ENCODE results near the gene MED8.

DNA sequence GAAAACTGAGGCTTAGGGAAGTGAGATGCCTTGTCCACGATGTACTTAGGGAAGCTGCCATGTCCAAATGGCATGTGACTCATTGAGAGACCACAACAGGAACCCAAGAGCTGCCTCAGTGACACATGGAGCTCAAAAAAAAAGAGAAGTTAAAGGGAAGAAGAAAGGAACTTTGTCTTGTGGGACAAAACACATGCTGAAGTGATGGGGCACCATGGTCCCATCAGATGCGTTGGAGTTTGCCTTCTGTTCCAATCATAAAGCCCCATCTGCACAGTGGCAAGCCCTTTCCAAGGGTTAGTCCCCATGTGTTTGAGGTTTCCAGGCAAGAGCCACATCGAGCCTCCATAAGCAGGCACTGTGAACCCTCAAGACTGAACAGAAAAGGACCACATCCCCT is 8.0 kb downstream of the MED8 start:
- peak; percentile 52 for TF ChIP-seq POLR2AphosphoS5 (IDR thresholded peaks at IDR 0.05; ENCODE audit: low read depth)
- TF ChIP-seq, protein P1, sequence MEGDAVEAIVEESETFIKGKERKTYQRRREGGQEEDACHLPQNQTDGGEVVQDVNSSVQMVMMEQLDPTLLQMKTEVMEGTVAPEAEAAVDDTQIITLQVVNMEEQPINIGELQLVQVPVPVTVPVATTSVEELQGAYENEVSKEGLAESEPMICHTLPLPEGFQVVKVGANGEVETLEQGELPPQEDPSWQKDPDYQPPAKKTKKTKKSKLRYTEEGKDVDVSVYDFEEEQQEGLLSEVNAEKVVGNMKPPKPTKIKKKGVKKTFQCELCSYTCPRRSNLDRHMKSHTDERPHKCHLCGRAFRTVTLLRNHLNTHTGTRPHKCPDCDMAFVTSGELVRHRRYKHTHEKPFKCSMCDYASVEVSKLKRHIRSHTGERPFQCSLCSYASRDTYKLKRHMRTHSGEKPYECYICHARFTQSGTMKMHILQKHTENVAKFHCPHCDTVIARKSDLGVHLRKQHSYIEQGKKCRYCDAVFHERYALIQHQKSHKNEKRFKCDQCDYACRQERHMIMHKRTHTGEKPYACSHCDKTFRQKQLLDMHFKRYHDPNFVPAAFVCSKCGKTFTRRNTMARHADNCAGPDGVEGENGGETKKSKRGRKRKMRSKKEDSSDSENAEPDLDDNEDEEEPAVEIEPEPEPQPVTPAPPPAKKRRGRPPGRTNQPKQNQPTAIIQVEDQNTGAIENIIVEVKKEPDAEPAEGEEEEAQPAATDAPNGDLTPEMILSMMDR (IDR thresholded peaks at IDR 0.05; ENCODE audit: insufficient read depth, low read length): no peak
- TF ChIP-seq, protein P2, sequence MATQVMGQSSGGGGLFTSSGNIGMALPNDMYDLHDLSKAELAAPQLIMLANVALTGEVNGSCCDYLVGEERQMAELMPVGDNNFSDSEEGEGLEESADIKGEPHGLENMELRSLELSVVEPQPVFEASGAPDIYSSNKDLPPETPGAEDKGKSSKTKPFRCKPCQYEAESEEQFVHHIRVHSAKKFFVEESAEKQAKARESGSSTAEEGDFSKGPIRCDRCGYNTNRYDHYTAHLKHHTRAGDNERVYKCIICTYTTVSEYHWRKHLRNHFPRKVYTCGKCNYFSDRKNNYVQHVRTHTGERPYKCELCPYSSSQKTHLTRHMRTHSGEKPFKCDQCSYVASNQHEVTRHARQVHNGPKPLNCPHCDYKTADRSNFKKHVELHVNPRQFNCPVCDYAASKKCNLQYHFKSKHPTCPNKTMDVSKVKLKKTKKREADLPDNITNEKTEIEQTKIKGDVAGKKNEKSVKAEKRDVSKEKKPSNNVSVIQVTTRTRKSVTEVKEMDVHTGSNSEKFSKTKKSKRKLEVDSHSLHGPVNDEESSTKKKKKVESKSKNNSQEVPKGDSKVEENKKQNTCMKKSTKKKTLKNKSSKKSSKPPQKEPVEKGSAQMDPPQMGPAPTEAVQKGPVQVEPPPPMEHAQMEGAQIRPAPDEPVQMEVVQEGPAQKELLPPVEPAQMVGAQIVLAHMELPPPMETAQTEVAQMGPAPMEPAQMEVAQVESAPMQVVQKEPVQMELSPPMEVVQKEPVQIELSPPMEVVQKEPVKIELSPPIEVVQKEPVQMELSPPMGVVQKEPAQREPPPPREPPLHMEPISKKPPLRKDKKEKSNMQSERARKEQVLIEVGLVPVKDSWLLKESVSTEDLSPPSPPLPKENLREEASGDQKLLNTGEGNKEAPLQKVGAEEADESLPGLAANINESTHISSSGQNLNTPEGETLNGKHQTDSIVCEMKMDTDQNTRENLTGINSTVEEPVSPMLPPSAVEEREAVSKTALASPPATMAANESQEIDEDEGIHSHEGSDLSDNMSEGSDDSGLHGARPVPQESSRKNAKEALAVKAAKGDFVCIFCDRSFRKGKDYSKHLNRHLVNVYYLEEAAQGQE (IDR thresholded peaks at IDR 0.05; ENCODE audit: insufficient replicate concordance, low read depth): no peak
- no peak for TF ChIP-seq GABPA (IDR thresholded peaks at IDR 0.05; ENCODE audit: low read depth)
- TF ChIP-seq SPI1 (IDR thresholded peaks at IDR 0.05; ENCODE audit: borderline replicate concordance, low read depth): peak; percentile 71; the same call in 1 of the 2 replicates
